GM12864 (cell line): ENCODE measurements around the gene RPA1.
A peak's percentile ranks its signal among the peaks of the same experiment; 100 is the strongest.

ENCODE experiments used
- DNase-seq: peaks from one replicate; pipeline ENCODE4 v3.0.0-alpha.2; 2011; ENCODE audit warnings: low read depth
- H3K4me3 ChIP-seq: 2 replicates; pipeline ENCODE4 v1.5.1; 2011; ENCODE audit warnings: mild to moderate bottlenecking, low read depth, low read length, control low read depth
- CTCF ChIP-seq: IDR thresholded peaks from 2 replicates; pipeline ENCODE4 v1.5.1; 2011; ENCODE audit warnings: low read depth, mild to moderate bottlenecking, moderate library complexity, low read length, control low read depth, inconsistent platforms; ENCODE audit errors: missing control alignments

Gene RPA1

GRCh38 chr17:1861391-1862010 is 31.7 kb downstream of the RPA1 start:
- no peak for DNase-seq

GRCh38 chr17:1865252-1866037 is 35.6 kb downstream of the RPA1 start:
- TF ChIP-seq CTCF, result peak; percentile 61
- DNase-seq, result no peak
- H3K4me3 ChIP-seq, result no peak overlapping the region

More at GRCh38 chr17:1861391-1862010, 31.7 kb downstream of the RPA1 start:
- TF ChIP-seq CTCF, result no peak
- H3K4me3 ChIP-seq, result no peak overlapping the region

- no peak for DNase-seq
- H3K4me3 ChIP-seq, result no peak overlapping the region
- no peak for TF ChIP-seq CTCF
These were observed 37.5 kb downstream of the RPA1 start for GRCh38 chr17:1867307-1867706.

- H3K4me3 ChIP-seq, result no peak overlapping the region
- TF ChIP-seq CTCF, result no peak
- DNase-seq, result no peak
These were observed 38.3 kb downstream of the RPA1 start for GRCh38 chr17:1868090-1868489.

- no peak for TF ChIP-seq CTCF
- no peak for DNase-seq
- H3K4me3 ChIP-seq, result no peak overlapping the region
These were observed 40.8 kb downstream of the RPA1 start for GRCh38 chr17:1870592-1870991.

- H3K4me3 ChIP-seq, result no peak overlapping the region
- TF ChIP-seq CTCF, result no peak
- no peak for DNase-seq
These were observed 42.0 kb downstream of the RPA1 start for GRCh38 chr17:1871756-1872155.

GRCh38 chr17:1872254-1872653 is 42.4 kb downstream of the RPA1 start:
- no peak for TF ChIP-seq CTCF
- no peak for DNase-seq

More at GRCh38 chr17:1872254-1872653, 42.4 kb downstream of the RPA1 start:
- H3K4me3 ChIP-seq, result no peak overlapping the region
